Caco-2 (cell line): Measurements from ENCODE around the gene PSD2. TPM values are rescaled to one million over a fixed set of nuclear protein-coding genes. Genes with fewer than 3 reads are reported as not detected.

Experiments
- BruUV-seq: library from RNA; stranded (reverse); fragments of 400-500 nt; replicated peaks from 2 replicates; lab custom pipeline; 2021; lab: Mats Ljungman, UMichigan
- CTCF ChIA-PET: fragments of 300-600 bp; sonication (Branson Sonifier 250); formaldehyde crosslinking; loops from one replicate; lab custom pipeline; 2022; ENCODE audit warnings: antibody characterized with exemption; lab: Charles Lee
- POLR2A ChIA-PET: fragments of 300-600 bp; sonication (Branson Sonifier 250); formaldehyde crosslinking; loops from one replicate; lab custom pipeline; 2022; ENCODE audit warnings: antibody characterized with exemption; lab: Charles Lee
- DNase-seq, 2 experiments: peaks; one replicate each; pipeline versions ENCODE4 v3.0.0 to v3.0.0-alpha.2; 2020 to 2022
- H3K27me3 ChIP-seq: replicated peaks from 2 replicates; pipeline ENCODE4 v1.6.0; 2011; ENCODE audit warnings: low read length; ENCODE audit not compliant: control insufficient read depth, insufficient read depth
- H3K36me3 ChIP-seq: 2 replicates; pipeline ENCODE4 v1.5.1; 2011; ENCODE audit warnings: low read length; ENCODE audit not compliant: control insufficient read depth, insufficient read depth
- H3K4me1 ChIP-seq: fragments of 250-450 bp; sonication (Bioruptor Pico); 2 replicates; pipeline ENCODE4 v1.5.1; 2020; ENCODE audit warnings: mild to moderate bottlenecking
- H3K4me3 ChIP-seq: 2 replicates; pipeline ENCODE4 v1.5.1; 2011; ENCODE audit warnings: low read depth, mild to moderate bottlenecking, control low read depth, low read length
- H3K9me3 ChIP-seq: fragments of 250-450 bp; sonication (Bioruptor Pico); 2 replicates; pipeline ENCODE4 v1.5.1; 2020; ENCODE audit warnings: mild to moderate bottlenecking, moderate library complexity
- H3K27ac Mint-ChIP-seq: one replicate; pipeline ENCODE4 v1.8.0; 2022; ENCODE audit warnings: mixed read lengths; ENCODE audit not compliant: unreplicated experiment
- H3K27me3 Mint-ChIP-seq: one replicate; pipeline ENCODE4 v1.8.0; 2022; ENCODE audit warnings: mixed read lengths; ENCODE audit not compliant: insufficient read depth, unreplicated experiment
- H3K36me3 Mint-ChIP-seq: one replicate; pipeline ENCODE4 v1.8.0; 2022; ENCODE audit warnings: mild to moderate bottlenecking, mixed read lengths; ENCODE audit not compliant: insufficient read depth, unreplicated experiment
- H3K4me1 Mint-ChIP-seq: one replicate; pipeline ENCODE4 v1.8.0; 2022; ENCODE audit warnings: low read depth, mixed read lengths; ENCODE audit not compliant: unreplicated experiment
- H3K4me3 Mint-ChIP-seq: one replicate; pipeline ENCODE4 v1.8.0; 2022; ENCODE audit warnings: mild to moderate bottlenecking, moderate library complexity, mixed read lengths; ENCODE audit not compliant: unreplicated experiment
- H3K9me3 Mint-ChIP-seq: one replicate; pipeline ENCODE4 v1.8.0; 2022; ENCODE audit warnings: mixed read lengths; ENCODE audit not compliant: unreplicated experiment
- intact Hi-C: fragments of 100-400 bp; cut with micrococcal nuclease; formaldehyde crosslinking; loops from one replicate; pipeline ENCODE4 v1.10.0; 2022; ENCODE audit not compliant: unreplicated experiment
- total RNA-seq: library from RNA; stranded (reverse); gene quantifications from 2 replicates; pipeline ENCODE4 v1.2.3, GENCODE V29; 2022
- TF ChIP-seq, protein P1 (sequence below), 2 experiments: fragments of 200-600 bp in 1 of 2; IDR thresholded peaks; 1 replicate in 1 of 2; 2 replicates in 1 of 2; pipeline versions ENCODE4 v1.5.1 to v1.8.0; 2011 to 2022; ENCODE audit warnings: antibody characterized with exemption in 1 of 2, control low read depth in 1 of 2, inconsistent platforms in 1 of 2, low read depth in 1 of 2, low read length in 1 of 2, mild to moderate bottlenecking in 1 of 2, moderate library complexity in 1 of 2; ENCODE audit not compliant: insufficient read depth in 1 of 2, severe bottlenecking in 1 of 2, unreplicated experiment in 1 of 2

Gene PSD2
- total RNA-seq, 1 experiment from 2014 or later, result 0.09 TPM

- Mint-ChIP-seq H3K9me3 (no peaks in the 10 kb centered on the region), H3K4me3 (peak overlapping the region; percentile 58), H3K36me3 (no peaks in the 10 kb centered on the region), H3K4me1 (no peaks in the 10 kb centered on the region), H3K27ac (no peak overlapping the region), H3K27me3 (peaks cover 15% of the 10 kb centered on the region)
- CTCF ChIA-PET, result interaction anchor here (0.6 to 2.2 kb wide), 5 partner anchors 60 to 1140 kb away, joined by 3 to 10 read pairs (median 4); no protein-coding TSS in a partner anchor
- H3K9me3 ChIP-seq, result no peaks in the 10 kb centered on the region
- BruUV-seq, result no TSS peak
- H3K36me3 ChIP-seq, result no peaks in the 10 kb centered on the region
- H3K4me3 ChIP-seq, result peak overlapping the region; percentile 48
- DNase-seq, result peak; percentile 64 to 74
- H3K4me1 ChIP-seq, result no peaks in the 10 kb centered on the region
- peaks cover 1% of the 10 kb centered on the region; the same call in 1 of the 2 replicates for H3K27me3 ChIP-seq
- intact Hi-C loops, result no loop called here
- TF ChIP-seq, protein P1, sequence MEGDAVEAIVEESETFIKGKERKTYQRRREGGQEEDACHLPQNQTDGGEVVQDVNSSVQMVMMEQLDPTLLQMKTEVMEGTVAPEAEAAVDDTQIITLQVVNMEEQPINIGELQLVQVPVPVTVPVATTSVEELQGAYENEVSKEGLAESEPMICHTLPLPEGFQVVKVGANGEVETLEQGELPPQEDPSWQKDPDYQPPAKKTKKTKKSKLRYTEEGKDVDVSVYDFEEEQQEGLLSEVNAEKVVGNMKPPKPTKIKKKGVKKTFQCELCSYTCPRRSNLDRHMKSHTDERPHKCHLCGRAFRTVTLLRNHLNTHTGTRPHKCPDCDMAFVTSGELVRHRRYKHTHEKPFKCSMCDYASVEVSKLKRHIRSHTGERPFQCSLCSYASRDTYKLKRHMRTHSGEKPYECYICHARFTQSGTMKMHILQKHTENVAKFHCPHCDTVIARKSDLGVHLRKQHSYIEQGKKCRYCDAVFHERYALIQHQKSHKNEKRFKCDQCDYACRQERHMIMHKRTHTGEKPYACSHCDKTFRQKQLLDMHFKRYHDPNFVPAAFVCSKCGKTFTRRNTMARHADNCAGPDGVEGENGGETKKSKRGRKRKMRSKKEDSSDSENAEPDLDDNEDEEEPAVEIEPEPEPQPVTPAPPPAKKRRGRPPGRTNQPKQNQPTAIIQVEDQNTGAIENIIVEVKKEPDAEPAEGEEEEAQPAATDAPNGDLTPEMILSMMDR (IDR thresholded peaks at IDR 0.05; ENCODE audit: insufficient read depth in 1 of 2, low read depth in 1 of 2, low read length in 1 of 2, severe bottlenecking in 1 of 2, unreplicated experiment in 1 of 2), result no peak
- POLR2A ChIA-PET, result interaction anchor here (0.6 kb wide), 1 partner anchor 528 kb away, joined by 8 read pairs; no protein-coding TSS in a partner anchor
Observed at GRCh38 chr5:139847790-139848507, 52.3 kb downstream of the PSD2 start.

GRCh38 chr5:139848508-139849100 lies 53.0 kb downstream of the PSD2 start:
- CTCF ChIA-PET, result interaction anchor here (0.6 to 2.2 kb wide), 2 partner anchors 61 to 120 kb away, joined by 3 to 10 read pairs; no protein-coding TSS in a partner anchor

DNA sequence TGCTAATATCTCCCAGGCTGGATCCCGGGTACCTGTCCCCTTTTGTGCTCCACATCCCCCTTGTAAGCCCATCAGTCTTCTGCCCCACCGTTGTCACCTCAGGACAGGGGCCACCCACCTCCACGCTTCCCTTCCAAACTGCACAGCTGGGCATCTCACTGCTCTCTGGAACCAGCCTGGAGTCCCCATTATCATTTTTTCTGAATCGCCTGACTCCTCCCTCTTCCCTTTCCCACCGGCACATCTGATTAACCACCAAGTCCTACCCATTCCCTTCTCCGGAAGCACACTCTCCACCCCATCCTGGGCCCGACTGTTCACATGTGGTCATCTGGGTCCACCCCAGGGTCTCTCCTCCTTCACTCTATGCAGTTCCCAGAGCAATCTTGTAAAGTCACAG lies 53.9 kb downstream of the PSD2 start:
- peaks cover 13% of the 10 kb centered on the region for H3K27me3 Mint-ChIP-seq
- peak overlapping the region; percentile 34 for H3K4me3 Mint-ChIP-seq
- intact Hi-C loops, result no loop called here
- TF ChIP-seq, protein P1 (IDR thresholded peaks at IDR 0.05; ENCODE audit: insufficient read depth in 1 of 2, low read depth in 1 of 2, low read length in 1 of 2, severe bottlenecking in 1 of 2, unreplicated experiment in 1 of 2), result no peak
- BruUV-seq, result no TSS peak
- Histone ChIP-seq H3K27me3 (peaks cover 1% of the 10 kb centered on the region; the same call in 1 of the 2 replicates), H3K9me3 (no peaks in the 10 kb centered on the region), H3K36me3 (no peaks in the 10 kb centered on the region), H3K4me1 (no peaks in the 10 kb centered on the region), H3K4me3 (no peak overlapping the region)
- DNase-seq, result no peak
- ChIA-PET CTCF (interaction anchor here (0.6 to 2.2 kb wide), 3 partner anchors 43 to 119 kb away, joined by 3 to 10 read pairs (median 3); no protein-coding TSS in a partner anchor), POLR2A (no interaction called here)
- no peaks in the 10 kb centered on the region for H3K9me3 Mint-ChIP-seq
- H3K36me3 Mint-ChIP-seq, result no peaks in the 10 kb centered on the region
- H3K4me1 Mint-ChIP-seq, result no peaks in the 10 kb centered on the region
- no peak overlapping the region for H3K27ac Mint-ChIP-seq

More at GRCh38 chr5:139848508-139849100, 53.0 kb downstream of the PSD2 start:
- no peak overlapping the region for H3K27ac Mint-ChIP-seq
- peaks cover 1% of the 10 kb centered on the region; the same call in 1 of the 2 replicates for H3K27me3 ChIP-seq
- H3K4me3 Mint-ChIP-seq, result peak overlapping the region; percentile 34
- no peaks in the 10 kb centered on the region for H3K36me3 ChIP-seq
- no peaks in the 10 kb centered on the region for H3K4me1 ChIP-seq
- TF ChIP-seq, protein P1 (IDR thresholded peaks at IDR 0.05; ENCODE audit: insufficient read depth in 1 of 2, low read depth in 1 of 2, low read length in 1 of 2, severe bottlenecking in 1 of 2, unreplicated experiment in 1 of 2), result no peak
- H3K36me3 Mint-ChIP-seq, result no peaks in the 10 kb centered on the region
- H3K4me1 Mint-ChIP-seq, result no peaks in the 10 kb centered on the region
- POLR2A ChIA-PET, result interaction anchor here (0.6 kb wide), 1 partner anchor 528 kb away, joined by 8 read pairs; no protein-coding TSS in a partner anchor
- DNase-seq, result no peak
- peaks cover 15% of the 10 kb centered on the region for H3K27me3 Mint-ChIP-seq
- no peaks in the 10 kb centered on the region for H3K9me3 Mint-ChIP-seq
- no peaks in the 10 kb centered on the region for H3K9me3 ChIP-seq
- intact Hi-C loops, result no loop called here
- H3K4me3 ChIP-seq, result peak overlapping the region; percentile 42
- no TSS peak for BruUV-seq
